AG10803 (cell line): ENCODE results near the gene UBE4B.
A peak's percentile ranks its signal among the peaks of the same experiment; 100 is the strongest.

Experiments used
- DNase-seq: peaks from one replicate; pipeline ENCODE4 v3.0.0; 2010; ENCODE audit warnings: low read depth
- H3K4me3 ChIP-seq: 2 replicates; pipeline ENCODE4 v1.5.1; 2011; ENCODE audit warnings: mild to moderate bottlenecking, low read length, control low read depth
- TF ChIP-seq, protein P1 (sequence below): conservative IDR thresholded peaks from 2 replicates; pipeline ENCODE4 v1.5.1; 2011; ENCODE audit warnings: mild to moderate bottlenecking, low read length, control low read depth, inconsistent platforms

The UBE4B gene

GRCh38 chr1:10074059-10074851 is 41.5 kb downstream of the UBE4B start:
- peak; percentile 95 for DNase-seq
- TF ChIP-seq, protein P1, sequence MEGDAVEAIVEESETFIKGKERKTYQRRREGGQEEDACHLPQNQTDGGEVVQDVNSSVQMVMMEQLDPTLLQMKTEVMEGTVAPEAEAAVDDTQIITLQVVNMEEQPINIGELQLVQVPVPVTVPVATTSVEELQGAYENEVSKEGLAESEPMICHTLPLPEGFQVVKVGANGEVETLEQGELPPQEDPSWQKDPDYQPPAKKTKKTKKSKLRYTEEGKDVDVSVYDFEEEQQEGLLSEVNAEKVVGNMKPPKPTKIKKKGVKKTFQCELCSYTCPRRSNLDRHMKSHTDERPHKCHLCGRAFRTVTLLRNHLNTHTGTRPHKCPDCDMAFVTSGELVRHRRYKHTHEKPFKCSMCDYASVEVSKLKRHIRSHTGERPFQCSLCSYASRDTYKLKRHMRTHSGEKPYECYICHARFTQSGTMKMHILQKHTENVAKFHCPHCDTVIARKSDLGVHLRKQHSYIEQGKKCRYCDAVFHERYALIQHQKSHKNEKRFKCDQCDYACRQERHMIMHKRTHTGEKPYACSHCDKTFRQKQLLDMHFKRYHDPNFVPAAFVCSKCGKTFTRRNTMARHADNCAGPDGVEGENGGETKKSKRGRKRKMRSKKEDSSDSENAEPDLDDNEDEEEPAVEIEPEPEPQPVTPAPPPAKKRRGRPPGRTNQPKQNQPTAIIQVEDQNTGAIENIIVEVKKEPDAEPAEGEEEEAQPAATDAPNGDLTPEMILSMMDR = no peak
- H3K4me3 ChIP-seq = no peak overlapping the region

GRCh38 chr1:10074852-10075730 is 42.3 kb downstream of the UBE4B start:
- TF ChIP-seq, protein P1 = no peak
- no peak for DNase-seq
- H3K4me3 ChIP-seq = no peak overlapping the region

DNA sequence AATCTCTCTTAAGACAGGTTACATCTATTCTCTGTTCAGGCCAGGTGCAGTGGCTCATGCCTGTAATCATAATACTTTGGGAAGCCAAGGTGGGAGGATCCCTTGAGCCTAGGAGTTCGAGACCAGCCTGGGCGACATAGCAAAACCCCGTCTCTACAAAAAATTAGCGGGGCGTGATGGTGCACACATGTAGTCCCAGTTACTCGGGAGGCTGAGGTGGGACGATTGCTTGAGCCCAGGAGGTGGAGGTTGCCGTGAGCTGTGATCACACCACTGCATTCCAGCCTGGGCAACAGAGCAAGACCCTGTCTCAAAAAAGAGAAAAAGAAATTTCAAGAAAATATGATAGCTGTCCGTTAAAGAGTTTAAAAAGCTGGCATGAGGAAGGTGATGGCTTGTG is 43.0 kb downstream of the UBE4B start:
- DNase-seq = no peak
- TF ChIP-seq, protein P1 = no peak
- H3K4me3 ChIP-seq = no peak overlapping the region

GRCh38 chr1:10078494-10078893 is 45.7 kb downstream of the UBE4B start:
- H3K4me3 ChIP-seq = no peak overlapping the region
- DNase-seq = no peak
- TF ChIP-seq, protein P1 = no peak

DNA sequence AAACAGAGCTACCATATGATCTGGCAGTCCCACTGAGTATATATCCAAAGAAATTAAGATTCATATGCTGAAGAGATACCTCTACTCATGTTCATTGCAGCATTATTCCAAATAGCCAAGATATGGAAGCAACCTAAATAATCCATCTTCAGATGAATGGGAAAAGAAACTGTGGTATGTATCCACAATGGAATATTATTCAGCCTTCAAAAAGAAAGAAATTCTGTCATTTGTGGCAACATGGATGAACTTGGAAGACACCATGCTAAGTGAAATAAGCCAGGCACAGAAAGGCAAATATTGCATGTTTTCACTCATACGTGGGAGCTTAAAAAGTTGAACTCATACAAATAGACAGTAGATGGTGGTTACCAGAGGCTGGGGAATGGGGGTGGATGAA is 47.8 kb downstream of the UBE4B start:
- TF ChIP-seq, protein P1 = no peak
- H3K4me3 ChIP-seq = no peak overlapping the region
- DNase-seq = no peak

- peak; percentile 81 for DNase-seq
- no peak overlapping the region for H3K4me3 ChIP-seq
- TF ChIP-seq, protein P1 = no peak
These were observed 50.2 kb downstream of the UBE4B start for GRCh38 chr1:10082785-10083479.
